GM19467 (cell line): ENCODE data around the gene MVB12B.

Source experiments
- ATAC-seq: cut with Tn5 transposase; IDR thresholded peaks from one replicate; pipeline ENCODE4 v1.9.1; 2021; ENCODE audit warnings: mild to moderate bottlenecking, moderate library complexity; ENCODE audit not compliant: unreplicated experiment

Gene MVB12B

GRCh38 chr9:126329476-126330275 is 3.0 kb downstream of the MVB12B start:
- ATAC-seq, result no peak

- ATAC-seq, result no peak
These were observed 3.9 kb downstream of the MVB12B start for GRCh38 chr9:126330536-126330935.

DNA sequence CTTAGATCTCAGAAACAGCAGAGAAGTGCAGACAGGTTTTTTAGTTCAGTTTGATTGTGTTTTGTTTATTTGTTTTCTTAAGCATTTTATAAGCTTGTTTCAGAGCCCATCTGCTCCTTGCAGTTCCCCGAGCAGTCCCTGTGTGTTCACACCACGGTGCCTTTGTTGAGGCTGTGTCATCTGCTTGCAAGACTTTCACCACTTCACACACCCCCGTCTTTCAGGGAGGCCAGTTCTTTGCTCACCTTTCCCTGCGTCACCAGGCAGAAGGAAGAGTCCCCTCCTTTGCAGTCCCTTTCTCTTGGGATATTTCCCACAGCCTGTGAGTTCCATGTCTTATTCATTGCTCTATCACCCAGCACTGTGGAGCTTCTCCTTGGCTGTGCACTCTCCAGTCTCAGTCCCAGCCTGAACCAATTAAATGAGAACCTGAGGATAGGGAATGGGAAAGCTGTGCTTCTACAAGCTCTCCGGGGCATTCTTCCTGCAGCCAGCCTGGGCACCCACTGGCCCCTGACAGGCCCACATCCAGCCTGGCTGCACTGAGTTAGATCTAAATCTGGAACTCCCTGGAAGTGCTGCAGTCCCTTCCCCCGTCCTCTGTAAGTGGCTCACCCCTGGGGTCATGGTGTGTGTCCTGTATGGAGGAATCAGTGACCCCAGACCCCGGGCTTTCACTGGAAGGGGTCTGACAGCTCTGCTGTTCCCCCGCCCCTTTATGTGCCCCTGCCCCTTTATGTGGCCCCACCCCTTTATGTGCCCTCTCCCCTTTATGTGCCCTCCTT is 5.5 kb downstream of the MVB12B start:
- no peak for ATAC-seq

GRCh38 chr9:126334721-126335621 is 8.3 kb downstream of the MVB12B start:
- ATAC-seq, result no peak

DNA sequence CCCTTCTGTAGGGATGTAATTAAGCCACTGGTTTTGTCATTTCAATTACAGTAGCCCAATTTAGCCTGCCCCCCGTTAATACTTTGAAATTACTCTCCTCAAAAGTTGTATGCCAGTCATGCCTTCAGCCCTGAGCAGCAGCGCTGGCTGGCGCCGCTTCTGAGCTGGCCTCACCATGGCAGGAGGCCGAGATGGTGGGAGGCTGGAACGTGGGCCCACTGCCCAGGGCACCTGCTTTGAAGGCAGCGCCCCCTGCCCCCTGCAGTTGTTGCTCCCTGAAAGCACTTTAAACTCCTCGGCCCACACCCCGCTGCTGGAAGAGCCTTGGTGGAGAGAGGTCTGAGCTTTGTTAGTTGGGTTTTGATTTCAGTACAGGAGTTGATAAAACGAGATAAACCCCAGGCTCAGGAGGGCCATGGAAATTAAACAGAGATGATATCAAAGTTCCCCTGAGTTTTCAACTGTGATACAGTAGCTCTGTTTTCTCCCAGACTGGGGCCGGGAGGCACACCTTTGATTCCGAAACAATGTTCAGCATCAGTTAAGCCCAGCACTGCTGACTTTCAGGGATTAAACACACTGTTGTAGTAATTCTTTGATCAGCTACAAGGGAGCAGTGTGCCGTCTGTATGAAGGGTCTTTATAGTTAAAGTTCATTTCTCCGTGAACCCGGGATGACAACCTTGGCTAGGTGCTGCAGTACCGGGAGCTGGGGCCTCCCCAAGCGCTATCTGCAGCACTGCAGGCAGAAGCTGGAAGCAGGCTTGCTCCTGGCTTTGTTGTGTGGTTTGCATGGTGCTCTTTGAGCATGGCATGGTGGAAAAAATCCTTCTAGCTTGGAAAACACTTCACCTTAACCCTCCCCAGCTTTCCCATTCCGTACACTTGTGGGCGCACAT is 9.5 kb downstream of the MVB12B start:
- no peak for ATAC-seq

DNA sequence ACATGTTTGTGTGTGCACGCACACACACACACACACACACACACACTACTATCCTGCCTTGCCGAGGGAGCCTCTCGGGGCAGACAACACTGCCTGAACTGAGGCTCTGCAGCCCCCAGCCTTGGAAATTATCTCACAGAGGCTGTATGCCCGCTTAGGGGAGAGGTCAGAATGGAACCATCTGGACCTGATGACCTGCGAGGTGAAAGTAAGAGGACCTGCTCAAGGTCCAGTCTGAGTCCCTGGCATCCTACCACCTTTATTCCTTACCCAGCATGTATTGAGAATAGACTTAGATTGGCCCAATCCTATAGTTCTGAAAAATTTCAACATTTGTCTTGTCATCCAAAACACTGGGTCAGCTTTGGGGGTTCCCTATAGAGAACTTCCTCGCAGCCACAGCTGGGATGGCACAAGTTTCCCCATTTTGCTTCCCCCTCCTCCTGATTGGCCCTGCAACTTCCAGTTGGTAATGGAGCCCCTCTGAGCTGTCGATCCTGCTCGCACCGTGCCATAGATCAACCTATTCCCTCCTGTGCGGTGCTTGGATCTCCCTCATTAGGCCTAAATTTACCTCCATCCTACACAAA is 10.2 kb downstream of the MVB12B start:
- ATAC-seq, result no peak

- ATAC-seq, result no peak
These were observed 11.2 kb downstream of the MVB12B start for GRCh38 chr9:126337729-126338372.

GRCh38 chr9:126338945-126339344 is 12.3 kb downstream of the MVB12B start:
- no peak for ATAC-seq

DNA sequence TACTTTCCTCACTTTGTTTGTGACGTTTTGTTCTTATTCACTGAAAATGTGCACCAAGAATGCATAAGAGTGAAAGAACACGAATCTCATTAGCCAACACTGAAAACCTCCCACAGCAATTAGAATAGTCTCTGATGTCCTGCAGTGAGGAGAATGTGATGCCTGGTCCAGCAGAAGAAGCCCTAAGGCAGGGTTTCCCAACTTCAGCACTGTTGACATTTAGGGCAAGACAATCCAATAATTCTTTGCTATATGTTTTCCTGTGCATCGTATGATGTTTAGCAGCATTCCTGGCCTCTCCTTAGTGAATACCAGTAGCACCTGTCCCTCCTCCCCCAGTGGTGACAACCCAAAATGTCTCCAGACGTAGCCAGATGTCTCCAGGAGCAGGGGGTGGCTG is 14.8 kb downstream of the MVB12B start:
- ATAC-seq, result no peak

DNA sequence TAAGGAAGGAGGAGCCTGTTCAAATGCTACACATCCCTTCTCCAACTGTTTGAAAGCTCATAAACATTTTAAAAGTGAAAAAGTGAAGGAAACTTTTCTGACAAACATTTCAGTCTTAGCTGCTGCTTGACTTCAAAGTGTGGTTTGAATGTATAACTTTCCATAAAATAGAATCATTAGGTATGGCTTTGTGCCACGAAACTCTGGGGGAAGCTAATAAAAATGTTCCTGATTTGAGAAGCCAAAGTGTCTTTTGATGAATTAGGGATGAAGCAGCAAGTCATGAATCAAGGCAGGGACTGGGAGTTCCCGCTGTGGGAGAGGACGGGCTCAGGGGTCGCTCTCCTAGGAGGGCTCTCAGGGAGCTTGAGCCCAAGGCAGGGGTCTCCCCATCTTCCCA is 15.3 kb downstream of the MVB12B start:
- ATAC-seq, result no peak

DNA sequence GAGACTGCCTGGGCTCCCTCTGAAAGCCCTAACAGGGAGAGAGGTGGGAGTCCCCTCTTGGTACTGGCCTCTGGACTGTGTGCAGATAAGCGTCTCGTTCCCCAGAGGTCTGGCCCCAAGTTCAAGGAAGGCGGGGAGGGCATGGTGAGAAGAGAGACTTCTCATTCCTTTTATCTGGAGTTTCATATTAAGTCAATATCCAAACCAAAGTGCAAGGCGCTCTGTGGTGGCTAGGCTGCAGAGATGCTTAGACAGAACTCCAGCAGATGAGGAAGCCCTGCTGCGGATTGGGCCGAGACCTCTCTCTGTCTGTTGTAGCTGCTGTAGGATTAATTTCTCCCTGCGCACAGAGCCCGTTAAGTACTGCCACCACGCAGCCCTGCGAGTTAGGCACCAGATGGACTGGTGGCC is 16.0 kb downstream of the MVB12B start:
- ATAC-seq, result no peak

DNA sequence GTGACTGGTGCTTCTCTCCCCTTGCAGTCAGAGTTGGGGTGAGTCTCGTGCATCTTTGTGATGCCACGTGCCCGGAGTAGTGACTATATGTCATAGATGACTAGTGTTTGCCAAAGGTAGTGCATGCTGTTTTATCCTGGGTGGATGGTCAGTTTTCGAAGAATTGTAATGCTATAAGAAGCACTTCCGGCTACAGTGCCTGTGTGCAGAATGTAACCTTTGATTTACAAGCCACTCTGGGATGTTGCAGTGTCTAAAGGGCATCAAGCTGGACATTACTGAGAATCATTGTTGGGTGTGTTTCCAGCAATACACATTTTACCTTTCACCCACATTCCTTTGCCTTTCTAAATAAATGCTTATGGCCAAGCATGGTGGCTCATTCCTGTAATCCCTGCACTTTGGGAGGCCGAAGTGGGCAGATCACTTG is 16.7 kb downstream of the MVB12B start:
- no peak for ATAC-seq

DNA sequence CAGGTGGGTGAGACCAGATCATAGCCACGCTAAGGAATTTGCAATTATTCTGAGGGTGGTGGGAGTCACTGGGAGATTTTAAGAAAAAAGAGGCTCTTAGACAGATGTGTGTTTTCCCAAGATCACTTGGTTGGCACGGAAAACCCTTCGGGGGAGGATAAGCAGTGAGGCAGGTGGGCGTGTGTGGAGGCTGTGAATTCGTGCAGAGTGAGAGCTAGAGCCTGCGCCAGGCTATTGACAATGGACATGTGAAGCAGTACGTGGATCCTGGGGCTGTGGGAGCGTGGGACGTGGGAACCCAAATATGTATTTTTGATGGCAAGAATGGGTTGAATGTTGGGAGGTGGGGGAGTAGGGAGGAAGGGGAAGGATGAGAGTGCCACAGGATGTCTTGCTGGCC is 19.4 kb downstream of the MVB12B start:
- ATAC-seq, result no peak

DNA sequence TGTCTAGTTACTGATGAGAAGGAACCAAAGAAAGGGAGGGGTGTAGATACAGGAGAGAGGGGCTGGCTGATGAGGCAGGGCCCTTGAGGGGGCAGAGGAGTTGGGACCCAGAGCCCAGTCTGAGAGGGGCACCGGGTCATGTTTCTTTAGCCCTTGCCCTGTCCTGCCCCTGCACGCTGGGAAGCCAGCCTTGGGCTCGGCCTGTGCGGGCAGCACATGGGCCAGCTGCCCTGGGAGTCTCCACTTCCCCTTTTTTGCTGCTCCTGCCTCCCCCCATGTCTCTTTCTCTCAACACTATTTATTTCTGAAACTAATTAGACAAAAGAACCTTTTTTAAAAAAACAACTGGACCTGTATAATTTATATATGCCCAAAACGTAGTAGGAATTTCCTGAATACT is 20.5 kb downstream of the MVB12B start:
- ATAC-seq, result no peak

GRCh38 chr9:126347911-126348760 is 21.5 kb downstream of the MVB12B start:
- ATAC-seq, result no peak

GRCh38 chr9:126348911-126349550 is 22.4 kb downstream of the MVB12B start:
- no peak for ATAC-seq

- ATAC-seq, result no peak
These were observed 28.5 kb downstream of the MVB12B start for GRCh38 chr9:126354887-126355770.
